HK-2 (cell line): ENCODE data around the gene BACH2.
"Not testable (repeated sequence)": the region's sequence is repeated elsewhere in the genome, so short reads cannot be mapped to it uniquely, and the experiment has no call there.

Source experiments
- DNase-seq: peaks from one replicate; pipeline ENCODE4 v3.0.0-alpha.2; 2018; ENCODE audit not compliant: unreplicated experiment

The BACH2 gene

GRCh38 chr6:90127595-90127994 lies 169.0 kb downstream of the BACH2 start:
- no peak for DNase-seq

GRCh38 chr6:90126839-90127238 lies 169.8 kb downstream of the BACH2 start:
- DNase-seq = no peak

- DNase-seq = no peak
These were observed 170.5 kb downstream of the BACH2 start for GRCh38 chr6:90126181-90126580.

GRCh38 chr6:90124874-90125510 lies 171.7 kb downstream of the BACH2 start:
- DNase-seq = no peak

- no peak for DNase-seq
These were observed 172.8 kb downstream of the BACH2 start for GRCh38 chr6:90123831-90124230.

- DNase-seq = no peak
These were observed 174.7 kb downstream of the BACH2 start for GRCh38 chr6:90121982-90122381.

GRCh38 chr6:90120327-90120726 lies 176.3 kb downstream of the BACH2 start:
- no peak for DNase-seq

GRCh38 chr6:90119618-90120017 lies 177.0 kb downstream of the BACH2 start:
- no peak for DNase-seq

GRCh38 chr6:90118581-90118980 lies 178.1 kb downstream of the BACH2 start:
- DNase-seq = no peak

- DNase-seq = no peak
These were observed 178.6 kb downstream of the BACH2 start for GRCh38 chr6:90118069-90118468.

- not testable (repeated sequence) for DNase-seq
These were observed 180.5 kb downstream of the BACH2 start for GRCh38 chr6:90116126-90116525.

GRCh38 chr6:90113389-90113788 lies 183.3 kb downstream of the BACH2 start:
- no peak for DNase-seq

- no peak for DNase-seq
These were observed 185.3 kb downstream of the BACH2 start for GRCh38 chr6:90111387-90111786.

GRCh38 chr6:90110971-90111370 lies 185.7 kb downstream of the BACH2 start:
- DNase-seq = no peak

GRCh38 chr6:90109141-90109540 lies 187.5 kb downstream of the BACH2 start:
- no peak for DNase-seq

- no peak for DNase-seq
These were observed 188.8 kb downstream of the BACH2 start for GRCh38 chr6:90107771-90108282.

- DNase-seq = no peak
These were observed 189.3 kb downstream of the BACH2 start for GRCh38 chr6:90107371-90107770.

- DNase-seq = no peak
These were observed 190.2 kb downstream of the BACH2 start for GRCh38 chr6:90106449-90106848.

GRCh38 chr6:90105506-90106170 lies 191.0 kb downstream of the BACH2 start:
- no peak for DNase-seq

- no peak for DNase-seq
These were observed 193.4 kb downstream of the BACH2 start for GRCh38 chr6:90103056-90103800.

- DNase-seq = no peak
These were observed 195.2 kb downstream of the BACH2 start for GRCh38 chr6:90101403-90101802.

GRCh38 chr6:90100059-90100665 lies 196.5 kb downstream of the BACH2 start:
- no peak for DNase-seq
